GM12875 (cell line): Measurements from ENCODE around the gene CCR8.

Source experiments
- H3K4me3 ChIP-seq: one replicate; pipeline ENCODE4 v1.5.1; 2011; ENCODE audit warnings: low read depth, low read length, control low read depth
- TF ChIP-seq, protein P1 (sequence below): IDR thresholded peaks from 2 replicates; pipeline ENCODE4 v1.5.1; 2011; ENCODE audit warnings: low read depth, mild to moderate bottlenecking, control low read depth, inconsistent platforms, low read length, moderate library complexity, borderline replicate concordance; ENCODE audit not compliant: insufficient read depth

The CCR8 gene

DNA sequence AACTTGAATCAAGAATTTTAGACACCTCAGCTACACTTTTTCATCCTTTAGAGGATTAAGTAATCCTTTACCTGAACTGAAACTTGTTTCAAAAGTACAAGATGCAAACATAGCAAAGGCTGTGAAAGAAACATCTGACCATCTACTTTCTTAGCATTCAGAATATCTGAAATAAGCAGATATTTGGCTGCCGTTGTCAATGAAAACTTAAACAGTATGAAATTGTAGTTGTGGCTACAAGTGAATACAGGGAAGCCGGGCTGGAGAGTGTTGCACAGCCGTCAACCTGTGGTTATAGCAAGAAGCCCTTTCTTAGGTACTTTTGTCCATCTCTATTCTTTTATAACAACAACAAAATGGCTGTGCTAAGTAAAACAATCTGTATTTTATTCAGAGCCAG is 42.7 kb upstream of the CCR8 start:
- H3K4me3 ChIP-seq: no peak overlapping the region
- TF ChIP-seq, protein P1, sequence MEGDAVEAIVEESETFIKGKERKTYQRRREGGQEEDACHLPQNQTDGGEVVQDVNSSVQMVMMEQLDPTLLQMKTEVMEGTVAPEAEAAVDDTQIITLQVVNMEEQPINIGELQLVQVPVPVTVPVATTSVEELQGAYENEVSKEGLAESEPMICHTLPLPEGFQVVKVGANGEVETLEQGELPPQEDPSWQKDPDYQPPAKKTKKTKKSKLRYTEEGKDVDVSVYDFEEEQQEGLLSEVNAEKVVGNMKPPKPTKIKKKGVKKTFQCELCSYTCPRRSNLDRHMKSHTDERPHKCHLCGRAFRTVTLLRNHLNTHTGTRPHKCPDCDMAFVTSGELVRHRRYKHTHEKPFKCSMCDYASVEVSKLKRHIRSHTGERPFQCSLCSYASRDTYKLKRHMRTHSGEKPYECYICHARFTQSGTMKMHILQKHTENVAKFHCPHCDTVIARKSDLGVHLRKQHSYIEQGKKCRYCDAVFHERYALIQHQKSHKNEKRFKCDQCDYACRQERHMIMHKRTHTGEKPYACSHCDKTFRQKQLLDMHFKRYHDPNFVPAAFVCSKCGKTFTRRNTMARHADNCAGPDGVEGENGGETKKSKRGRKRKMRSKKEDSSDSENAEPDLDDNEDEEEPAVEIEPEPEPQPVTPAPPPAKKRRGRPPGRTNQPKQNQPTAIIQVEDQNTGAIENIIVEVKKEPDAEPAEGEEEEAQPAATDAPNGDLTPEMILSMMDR: no peak

DNA sequence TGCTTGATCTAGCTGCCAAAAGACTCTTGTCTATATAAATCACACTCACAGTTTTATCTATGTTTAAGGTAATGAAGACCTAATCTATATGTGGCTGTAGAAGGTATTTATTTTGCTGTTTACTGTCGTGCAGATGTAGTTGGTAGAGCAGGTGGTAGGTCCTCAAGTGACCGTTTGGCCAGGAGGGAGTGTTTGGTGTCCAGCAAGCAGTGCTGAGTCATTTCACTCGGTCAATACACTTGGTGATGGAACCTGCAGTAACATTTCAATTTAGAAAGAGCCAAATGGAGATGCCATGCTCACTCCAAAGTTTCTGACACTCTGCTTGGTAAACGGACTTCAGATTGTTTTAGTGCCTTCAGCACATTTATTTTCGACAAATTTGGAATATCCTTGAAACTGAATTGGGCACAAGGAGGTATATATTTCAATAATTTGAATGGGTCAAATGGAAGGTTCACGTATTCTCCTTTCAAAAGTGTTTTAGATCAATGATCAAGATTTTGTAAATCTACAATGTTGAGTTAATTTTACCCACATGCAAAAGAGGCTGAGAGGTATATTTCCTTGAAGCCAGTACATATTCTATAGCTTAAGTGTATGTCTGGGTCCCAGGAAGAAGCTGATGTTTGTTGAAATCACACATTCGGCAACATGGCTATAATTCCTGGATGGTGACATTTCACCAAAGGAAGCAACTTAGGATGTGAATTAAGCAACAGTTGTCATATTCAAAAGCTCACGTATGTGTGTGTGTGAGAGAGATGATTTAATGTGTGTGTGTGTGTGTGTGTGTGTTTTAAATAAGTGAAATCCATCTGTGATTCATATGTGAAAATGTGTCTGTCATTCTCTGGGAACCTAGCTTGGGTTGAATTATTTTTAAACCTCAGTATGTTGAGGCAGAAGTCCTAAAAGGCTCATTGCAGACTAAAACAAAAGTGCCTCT is 42.0 kb upstream of the CCR8 start:
- TF ChIP-seq, protein P1: no peak
- no peak overlapping the region for H3K4me3 ChIP-seq

DNA sequence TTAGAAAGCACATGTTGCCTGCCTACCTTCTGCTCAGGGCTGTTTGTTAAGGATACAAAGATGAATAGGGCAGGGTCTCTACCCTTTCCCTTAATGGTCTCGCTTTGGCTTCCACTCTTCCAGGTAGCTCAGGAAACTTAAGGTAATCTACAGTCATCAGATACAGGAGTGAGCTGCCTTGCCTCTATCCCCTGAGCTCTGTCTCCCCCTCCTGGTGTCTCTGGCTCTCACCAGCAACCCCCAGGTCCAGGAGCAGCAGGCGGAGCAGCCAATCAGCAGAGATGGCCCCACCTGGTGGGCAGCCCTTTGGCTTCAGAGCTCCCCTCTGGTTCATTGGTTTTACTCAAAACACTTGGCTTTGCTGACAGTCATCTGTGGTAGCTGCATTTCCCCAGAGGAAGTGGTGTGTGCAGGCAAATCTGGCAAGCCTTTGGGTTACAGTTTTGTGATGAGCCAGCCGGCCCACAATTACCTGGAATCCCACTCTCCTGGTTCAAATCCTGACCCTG is 41.2 kb upstream of the CCR8 start:
- no peak overlapping the region for H3K4me3 ChIP-seq

DNA sequence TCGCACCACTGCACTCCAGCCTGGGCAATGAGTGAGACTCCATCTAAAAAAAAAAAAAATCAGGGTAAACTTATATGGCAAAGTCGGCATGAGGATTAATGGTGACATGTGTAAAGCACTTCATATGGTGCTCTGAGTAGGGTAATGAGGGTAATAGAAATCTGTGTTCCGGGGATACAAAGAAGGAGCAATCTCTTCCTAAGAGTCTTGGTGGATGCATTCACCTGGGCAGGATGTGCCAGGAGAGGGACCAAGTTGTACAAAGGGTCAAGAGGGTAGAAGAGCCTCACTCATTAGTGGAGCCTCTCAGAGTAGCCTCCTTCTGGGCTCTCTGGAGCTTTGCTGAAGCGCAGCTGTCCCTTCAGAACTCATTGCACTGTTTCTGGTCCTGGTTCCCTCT is 40.4 kb upstream of the CCR8 start:
- TF ChIP-seq, protein P1: no peak

More for the DNA sequence above, 41.2 kb upstream of the CCR8 start:
- TF ChIP-seq, protein P1: peak; percentile 89

DNA sequence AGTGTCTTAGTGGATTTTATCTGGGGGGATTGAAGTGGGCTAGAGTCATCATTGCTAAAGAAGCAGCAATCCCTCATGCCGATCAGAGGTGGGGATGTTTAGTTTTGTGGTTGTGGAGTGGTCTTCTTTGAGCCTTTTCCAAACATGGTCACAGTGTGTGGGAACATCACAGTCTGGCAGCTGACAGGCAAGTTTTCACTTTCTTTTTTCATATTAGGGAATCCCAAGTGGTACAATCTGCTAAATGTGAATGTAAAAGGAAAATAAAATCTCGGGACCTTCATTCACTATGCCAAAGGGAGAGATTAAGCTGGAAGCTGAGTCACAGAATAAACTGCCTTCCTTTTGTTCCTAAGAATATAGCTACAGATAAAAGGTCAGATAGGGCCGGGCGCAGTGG is 39.3 kb upstream of the CCR8 start:
- H3K4me3 ChIP-seq: no peak overlapping the region
- TF ChIP-seq, protein P1: no peak

More for the DNA sequence above, 40.4 kb upstream of the CCR8 start:
- no peak overlapping the region for H3K4me3 ChIP-seq

DNA sequence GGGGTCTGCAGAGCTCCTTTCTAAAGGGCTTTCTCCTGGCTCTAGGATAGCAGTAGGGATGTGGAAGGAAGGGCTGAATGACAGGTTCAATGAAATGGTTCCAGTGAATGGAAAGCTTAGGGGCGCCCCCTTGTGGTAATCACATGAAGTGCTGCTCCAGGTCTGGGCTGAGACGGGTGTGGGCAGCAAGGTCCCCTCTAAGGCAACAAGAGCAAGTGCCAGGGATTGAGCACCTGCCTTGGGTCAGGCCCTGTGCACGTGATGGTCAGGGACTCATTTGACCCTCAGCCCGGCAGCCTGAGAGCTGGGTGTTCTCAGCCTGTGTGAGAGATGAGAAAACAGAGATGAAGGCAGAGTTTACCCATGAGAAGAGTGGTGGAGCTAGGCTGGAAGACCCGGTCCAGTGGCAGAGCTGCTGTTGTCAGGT is 37.6 kb upstream of the CCR8 start:
- H3K4me3 ChIP-seq: no peak overlapping the region
- TF ChIP-seq, protein P1: peak; percentile 93

DNA sequence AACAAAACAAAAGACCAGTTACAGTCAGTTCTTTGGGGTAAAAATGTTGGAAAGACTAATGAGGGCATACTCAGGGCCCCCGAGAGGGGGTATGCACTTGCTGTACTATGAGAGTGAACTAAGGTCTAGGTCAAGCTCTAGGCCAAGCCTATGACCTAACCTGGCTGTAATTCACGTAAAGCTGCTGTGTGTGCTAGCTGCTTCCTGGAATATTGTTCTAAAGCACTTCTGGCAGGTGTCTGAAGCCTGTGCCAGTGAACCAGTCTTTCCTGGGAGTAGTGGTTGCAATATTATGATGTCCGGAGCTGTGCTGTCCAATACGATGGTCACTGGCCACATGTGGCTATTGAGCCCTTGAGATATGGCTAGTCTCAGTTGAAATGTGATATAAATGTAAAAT is 36.5 kb upstream of the CCR8 start:
- TF ChIP-seq, protein P1: no peak
- H3K4me3 ChIP-seq: no peak overlapping the region
